ENCODE measurements around the gene CCL28. TPM values are rescaled to one million over a fixed set of nuclear protein-coding genes. Genes with fewer than 3 reads are reported as not detected.
A peak's percentile ranks its signal among the peaks of the same experiment; 100 is the strongest.

Gene CCL28
- total and polyA plus RNA-seq, 2 of the 13 experiments (the other 11 are each of a cell fraction or from before 2014, with no cell fraction given), result 0.03 TPM; not detected in 1

DNA sequence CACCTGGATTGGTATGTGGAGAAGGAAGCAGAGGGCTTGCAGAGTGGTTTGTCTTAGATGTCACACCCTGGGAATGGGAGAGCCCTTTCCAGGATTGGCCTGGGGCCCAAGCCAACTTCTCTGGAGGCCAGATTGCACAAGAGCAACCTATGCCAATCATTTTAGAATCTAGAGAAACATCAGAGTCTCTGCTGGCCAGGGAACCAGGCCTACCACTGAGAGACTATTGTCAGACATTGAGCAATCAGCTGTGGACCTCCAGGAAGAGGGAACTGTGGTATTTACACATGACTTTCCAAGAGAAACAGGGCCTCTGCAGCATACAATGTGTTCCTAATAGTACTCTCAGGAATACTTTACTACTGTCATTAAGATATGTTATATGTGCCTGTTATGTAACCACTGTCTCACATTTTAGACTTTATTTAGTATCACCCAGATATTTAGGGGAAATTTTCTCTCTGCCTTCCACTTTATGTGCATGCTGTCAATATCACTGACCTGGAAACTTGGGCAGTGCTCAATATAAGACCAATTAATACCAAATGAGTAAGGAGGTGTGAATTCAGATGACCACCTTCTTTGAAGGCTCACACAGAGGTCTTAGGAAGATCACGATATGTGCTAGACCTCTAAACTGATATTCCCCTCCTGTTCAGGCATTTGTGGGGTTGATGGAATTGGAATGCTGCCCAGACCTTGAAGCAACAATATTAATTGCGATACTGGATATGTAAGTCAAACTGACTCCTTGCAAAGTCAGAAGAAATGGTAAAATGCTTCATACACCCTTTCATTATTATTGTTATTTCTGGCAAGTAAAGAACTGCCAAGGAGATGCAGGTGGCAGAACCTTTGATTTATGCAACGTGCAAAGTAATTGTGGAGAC, 20.5 kb upstream of the CCL28 start (continued):
- TF ChIP-seq ZNF552 (CRISPR knock-in tag; IDR thresholded peaks at IDR 0.05; ENCODE audit: borderline replicate concordance), result no peak
- TF ChIP-seq, protein P1, sequence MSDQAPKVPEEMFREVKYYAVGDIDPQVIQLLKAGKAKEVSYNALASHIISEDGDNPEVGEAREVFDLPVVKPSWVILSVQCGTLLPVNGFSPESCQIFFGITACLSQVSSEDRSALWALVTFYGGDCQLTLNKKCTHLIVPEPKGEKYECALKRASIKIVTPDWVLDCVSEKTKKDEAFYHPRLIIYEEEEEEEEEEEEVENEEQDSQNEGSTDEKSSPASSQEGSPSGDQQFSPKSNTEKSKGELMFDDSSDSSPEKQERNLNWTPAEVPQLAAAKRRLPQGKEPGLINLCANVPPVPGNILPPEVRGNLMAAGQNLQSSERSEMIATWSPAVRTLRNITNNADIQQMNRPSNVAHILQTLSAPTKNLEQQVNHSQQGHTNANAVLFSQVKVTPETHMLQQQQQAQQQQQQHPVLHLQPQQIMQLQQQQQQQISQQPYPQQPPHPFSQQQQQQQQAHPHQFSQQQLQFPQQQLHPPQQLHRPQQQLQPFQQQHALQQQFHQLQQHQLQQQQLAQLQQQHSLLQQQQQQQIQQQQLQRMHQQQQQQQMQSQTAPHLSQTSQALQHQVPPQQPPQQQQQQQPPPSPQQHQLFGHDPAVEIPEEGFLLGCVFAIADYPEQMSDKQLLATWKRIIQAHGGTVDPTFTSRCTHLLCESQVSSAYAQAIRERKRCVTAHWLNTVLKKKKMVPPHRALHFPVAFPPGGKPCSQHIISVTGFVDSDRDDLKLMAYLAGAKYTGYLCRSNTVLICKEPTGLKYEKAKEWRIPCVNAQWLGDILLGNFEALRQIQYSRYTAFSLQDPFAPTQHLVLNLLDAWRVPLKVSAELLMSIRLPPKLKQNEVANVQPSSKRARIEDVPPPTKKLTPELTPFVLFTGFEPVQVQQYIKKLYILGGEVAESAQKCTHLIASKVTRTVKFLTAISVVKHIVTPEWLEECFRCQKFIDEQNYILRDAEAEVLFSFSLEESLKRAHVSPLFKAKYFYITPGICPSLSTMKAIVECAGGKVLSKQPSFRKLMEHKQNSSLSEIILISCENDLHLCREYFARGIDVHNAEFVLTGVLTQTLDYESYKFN (CRISPR knock-in tag; conservative IDR thresholded peaks at IDR 0.05), result peak; percentile 90
- no peak for TF ChIP-seq RBFOX2 (IDR thresholded peaks at IDR 0.05; ENCODE audit: low read depth, low read length)
- TF ChIP-seq ZNF282 (IDR thresholded peaks at IDR 0.05; ENCODE audit: partially characterized antibody), result no peak
- TF ChIP-seq, protein P2, sequence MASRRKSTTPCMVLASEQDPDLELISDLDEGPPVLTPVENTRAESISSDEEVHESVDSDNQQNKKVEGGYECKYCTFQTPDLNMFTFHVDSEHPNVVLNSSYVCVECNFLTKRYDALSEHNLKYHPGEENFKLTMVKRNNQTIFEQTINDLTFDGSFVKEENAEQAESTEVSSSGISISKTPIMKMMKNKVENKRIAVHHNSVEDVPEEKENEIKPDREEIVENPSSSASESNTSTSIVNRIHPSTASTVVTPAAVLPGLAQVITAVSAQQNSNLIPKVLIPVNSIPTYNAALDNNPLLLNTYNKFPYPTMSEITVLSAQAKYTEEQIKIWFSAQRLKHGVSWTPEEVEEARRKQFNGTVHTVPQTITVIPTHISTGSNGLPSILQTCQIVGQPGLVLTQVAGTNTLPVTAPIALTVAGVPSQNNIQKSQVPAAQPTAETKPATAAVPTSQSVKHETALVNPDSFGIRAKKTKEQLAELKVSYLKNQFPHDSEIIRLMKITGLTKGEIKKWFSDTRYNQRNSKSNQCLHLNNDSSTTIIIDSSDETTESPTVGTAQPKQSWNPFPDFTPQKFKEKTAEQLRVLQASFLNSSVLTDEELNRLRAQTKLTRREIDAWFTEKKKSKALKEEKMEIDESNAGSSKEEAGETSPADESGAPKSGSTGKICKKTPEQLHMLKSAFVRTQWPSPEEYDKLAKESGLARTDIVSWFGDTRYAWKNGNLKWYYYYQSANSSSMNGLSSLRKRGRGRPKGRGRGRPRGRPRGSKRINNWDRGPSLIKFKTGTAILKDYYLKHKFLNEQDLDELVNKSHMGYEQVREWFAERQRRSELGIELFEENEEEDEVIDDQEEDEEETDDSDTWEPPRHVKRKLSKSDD (CRISPR knock-in tag; IDR thresholded peaks at IDR 0.05; ENCODE audit: low read depth), result no peak
- peak; percentile 45; the same call in 1 of the 2 replicates for TF ChIP-seq KAT7 (CRISPR knock-in tag; IDR thresholded peaks at IDR 0.05; ENCODE audit: borderline replicate concordance)
- no peak for TF ChIP-seq NR3C1 (CRISPR knock-in tag; IDR thresholded peaks at IDR 0.05)
- TF ChIP-seq, protein P3, sequence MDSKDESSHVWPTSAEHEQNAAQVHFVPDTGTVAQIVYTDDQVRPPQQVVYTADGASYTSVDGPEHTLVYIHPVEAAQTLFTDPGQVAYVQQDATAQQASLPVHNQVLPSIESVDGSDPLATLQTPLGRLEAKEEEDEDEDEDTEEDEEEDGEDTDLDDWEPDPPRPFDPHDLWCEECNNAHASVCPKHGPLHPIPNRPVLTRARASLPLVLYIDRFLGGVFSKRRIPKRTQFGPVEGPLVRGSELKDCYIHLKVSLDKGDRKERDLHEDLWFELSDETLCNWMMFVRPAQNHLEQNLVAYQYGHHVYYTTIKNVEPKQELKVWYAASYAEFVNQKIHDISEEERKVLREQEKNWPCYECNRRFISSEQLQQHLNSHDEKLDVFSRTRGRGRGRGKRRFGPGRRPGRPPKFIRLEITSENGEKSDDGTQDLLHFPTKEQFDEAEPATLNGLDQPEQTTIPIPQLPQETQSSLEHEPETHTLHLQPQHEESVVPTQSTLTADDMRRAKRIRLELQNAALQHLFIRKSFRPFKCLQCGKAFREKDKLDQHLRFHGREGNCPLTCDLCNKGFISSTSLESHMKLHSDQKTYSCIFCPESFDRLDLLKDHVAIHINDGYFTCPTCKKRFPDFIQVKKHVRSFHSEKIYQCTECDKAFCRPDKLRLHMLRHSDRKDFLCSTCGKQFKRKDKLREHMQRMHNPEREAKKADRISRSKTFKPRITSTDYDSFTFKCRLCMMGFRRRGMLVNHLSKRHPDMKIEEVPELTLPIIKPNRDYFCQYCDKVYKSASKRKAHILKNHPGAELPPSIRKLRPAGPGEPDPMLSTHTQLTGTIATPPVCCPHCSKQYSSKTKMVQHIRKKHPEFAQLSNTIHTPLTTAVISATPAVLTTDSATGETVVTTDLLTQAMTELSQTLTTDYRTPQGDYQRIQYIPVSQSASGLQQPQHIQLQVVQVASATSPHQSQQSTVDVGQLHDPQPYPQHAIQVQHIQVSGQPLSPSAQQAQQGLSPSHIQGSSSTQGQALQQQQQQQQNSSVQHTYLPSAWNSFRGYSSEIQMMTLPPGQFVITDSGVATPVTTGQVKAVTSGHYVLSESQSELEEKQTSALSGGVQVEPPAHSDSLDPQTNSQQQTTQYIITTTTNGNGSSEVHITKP (CRISPR knock-in tag; IDR thresholded peaks at IDR 0.05; ENCODE audit: low read depth), result peak; percentile 76
- no peak for TF ChIP-seq RORA (CRISPR knock-in tag; IDR thresholded peaks at IDR 0.05)
- TF ChIP-seq, protein P4, sequence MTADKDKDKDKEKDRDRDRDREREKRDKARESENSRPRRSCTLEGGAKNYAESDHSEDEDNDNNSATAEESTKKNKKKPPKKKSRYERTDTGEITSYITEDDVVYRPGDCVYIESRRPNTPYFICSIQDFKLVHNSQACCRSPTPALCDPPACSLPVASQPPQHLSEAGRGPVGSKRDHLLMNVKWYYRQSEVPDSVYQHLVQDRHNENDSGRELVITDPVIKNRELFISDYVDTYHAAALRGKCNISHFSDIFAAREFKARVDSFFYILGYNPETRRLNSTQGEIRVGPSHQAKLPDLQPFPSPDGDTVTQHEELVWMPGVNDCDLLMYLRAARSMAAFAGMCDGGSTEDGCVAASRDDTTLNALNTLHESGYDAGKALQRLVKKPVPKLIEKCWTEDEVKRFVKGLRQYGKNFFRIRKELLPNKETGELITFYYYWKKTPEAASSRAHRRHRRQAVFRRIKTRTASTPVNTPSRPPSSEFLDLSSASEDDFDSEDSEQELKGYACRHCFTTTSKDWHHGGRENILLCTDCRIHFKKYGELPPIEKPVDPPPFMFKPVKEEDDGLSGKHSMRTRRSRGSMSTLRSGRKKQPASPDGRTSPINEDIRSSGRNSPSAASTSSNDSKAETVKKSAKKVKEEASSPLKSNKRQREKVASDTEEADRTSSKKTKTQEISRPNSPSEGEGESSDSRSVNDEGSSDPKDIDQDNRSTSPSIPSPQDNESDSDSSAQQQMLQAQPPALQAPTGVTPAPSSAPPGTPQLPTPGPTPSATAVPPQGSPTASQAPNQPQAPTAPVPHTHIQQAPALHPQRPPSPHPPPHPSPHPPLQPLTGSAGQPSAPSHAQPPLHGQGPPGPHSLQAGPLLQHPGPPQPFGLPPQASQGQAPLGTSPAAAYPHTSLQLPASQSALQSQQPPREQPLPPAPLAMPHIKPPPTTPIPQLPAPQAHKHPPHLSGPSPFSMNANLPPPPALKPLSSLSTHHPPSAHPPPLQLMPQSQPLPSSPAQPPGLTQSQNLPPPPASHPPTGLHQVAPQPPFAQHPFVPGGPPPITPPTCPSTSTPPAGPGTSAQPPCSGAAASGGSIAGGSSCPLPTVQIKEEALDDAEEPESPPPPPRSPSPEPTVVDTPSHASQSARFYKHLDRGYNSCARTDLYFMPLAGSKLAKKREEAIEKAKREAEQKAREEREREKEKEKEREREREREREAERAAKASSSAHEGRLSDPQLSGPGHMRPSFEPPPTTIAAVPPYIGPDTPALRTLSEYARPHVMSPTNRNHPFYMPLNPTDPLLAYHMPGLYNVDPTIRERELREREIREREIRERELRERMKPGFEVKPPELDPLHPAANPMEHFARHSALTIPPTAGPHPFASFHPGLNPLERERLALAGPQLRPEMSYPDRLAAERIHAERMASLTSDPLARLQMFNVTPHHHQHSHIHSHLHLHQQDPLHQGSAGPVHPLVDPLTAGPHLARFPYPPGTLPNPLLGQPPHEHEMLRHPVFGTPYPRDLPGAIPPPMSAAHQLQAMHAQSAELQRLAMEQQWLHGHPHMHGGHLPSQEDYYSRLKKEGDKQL (CRISPR knock-in tag; IDR thresholded peaks at IDR 0.05; ENCODE audit: low read depth), result peak; percentile 84

Data from HepG2 (cell line).